Endothelial cell of umbilical vein (primary cell): Measurements from ENCODE around the gene KLRD1. TPM values are rescaled to one million over a fixed set of nuclear protein-coding genes. Genes with fewer than 3 reads are reported as not detected.

Source experiments
- BruUV-seq: library from RNA; stranded (reverse); fragments of 400-500 nt; replicated peaks from 2 replicates; lab custom pipeline; 2021; lab: Mats Ljungman, UMichigan
- CTCF ChIA-PET: fragments of 300-600, 350-600 bp; sonication (Branson Sonifier 250); formaldehyde crosslinking; loops from one replicate; lab custom pipeline; 2021; ENCODE audit warnings: antibody characterized with exemption, inconsistent platforms; lab: Charles Lee
- POLR2A ChIA-PET: fragments of 300-600, 350-600 bp; sonication (Branson Sonifier 250); formaldehyde crosslinking; loops from one replicate; lab custom pipeline; 2021; ENCODE audit warnings: antibody characterized with exemption, inconsistent platforms; lab: Charles Lee
- DNase-seq: peaks from one replicate; pipeline ENCODE4 v3.0.0-alpha.2; 2011; ENCODE audit warnings: low read depth, low spot score
- FAIRE-seq: peaks from 2 replicates; lab custom pipeline; 2011; peaks lifted over from hg19 to GRCh38; lab: Jason Lieb, UNC
- H2AFZ ChIP-seq: 2 replicates; pipeline ENCODE4 v1.6.0; 2012; ENCODE audit warnings: low read depth, low read length, control low read depth, inconsistent platforms
- H3K27ac ChIP-seq: 2 replicates; pipeline ENCODE4 v1.5.1; 2011; ENCODE audit warnings: low read depth, mild to moderate bottlenecking, control low read depth, low read length, moderate library complexity; ENCODE audit not compliant: insufficient read depth
- H3K27me3 ChIP-seq, 2 experiments: 2 replicates each; pipeline versions ENCODE4 v1.6.0 to v1.6.1; 2011; ENCODE audit warnings: low read length in 2 of 2, mixed read lengths in 1 of 2; ENCODE audit not compliant: control insufficient read depth in 2 of 2, insufficient read depth in 2 of 2
- H3K36me3 ChIP-seq, 2 experiments: 2 replicates in 1 of 2; 3 replicates in 1 of 2; pipeline ENCODE4 v1.5.1; 2011; ENCODE audit warnings: low read length in 2 of 2, mild to moderate bottlenecking in 1 of 2, moderate library complexity in 1 of 2; ENCODE audit not compliant: control insufficient read depth in 2 of 2, insufficient read depth in 2 of 2; ENCODE audit errors: extremely low read depth in 1 of 2
- H3K4me1 ChIP-seq: 3 replicates; pipeline ENCODE4 v1.5.1; 2011; ENCODE audit warnings: mild to moderate bottlenecking, low read length; ENCODE audit not compliant: control insufficient read depth, insufficient read depth; ENCODE audit errors: extremely low read depth
- H3K4me2 ChIP-seq: 2 replicates; pipeline ENCODE4 v1.6.1; 2011; ENCODE audit warnings: low read length, control low read depth, mixed read lengths; ENCODE audit not compliant: insufficient read depth
- H3K4me3 ChIP-seq, 3 experiments: fragments of 200-600 bp in 1 of 3; sonication (generic), shearing (Covaris generic) in 1 of 3; replicated peaks in 1 of 3; 2 replicates each; pipeline ENCODE4 v1.5.1; 2011 to 2016; ENCODE audit warnings: control low read depth in 3 of 3, low read length in 3 of 3, mild to moderate bottlenecking in 2 of 3, inconsistent platforms in 1 of 3, low read depth in 1 of 3, moderate library complexity in 1 of 3; ENCODE audit not compliant: insufficient read depth in 1 of 3
- H3K79me2 ChIP-seq: 2 replicates; pipeline ENCODE4 v1.6.0; 2012; ENCODE audit warnings: low read length, inconsistent platforms; ENCODE audit not compliant: control insufficient read depth, insufficient read depth
- H3K9ac ChIP-seq: replicated peaks from 2 replicates; pipeline ENCODE3; 2011; ENCODE audit warnings: low read length, control low read depth; ENCODE audit not compliant: insufficient read depth; ENCODE audit errors: extremely low read depth
- H3K9me1 ChIP-seq: replicated peaks from 3 replicates; pipeline ENCODE4 v1.6.0; 2011; ENCODE audit warnings: mild to moderate bottlenecking, low read length; ENCODE audit not compliant: control insufficient read depth, insufficient read depth; ENCODE audit errors: extremely low read depth
- H3K9me3 ChIP-seq: replicated peaks from 2 replicates; pipeline ENCODE4 v1.5.1; 2012; ENCODE audit warnings: low read length, inconsistent platforms; ENCODE audit not compliant: control insufficient read depth, insufficient read depth
- H4K20me1 ChIP-seq: replicated peaks from 2 replicates; pipeline ENCODE3; 2011; ENCODE audit warnings: mild to moderate bottlenecking, low read length; ENCODE audit not compliant: control insufficient read depth, insufficient read depth; ENCODE audit errors: extremely low read depth
- EZH2 ChIP-seq: IDR thresholded peaks from 2 replicates; pipeline ENCODE4 v1.6.1; 2012; ENCODE audit warnings: borderline replicate concordance, low read depth, mild to moderate bottlenecking, moderate library complexity, low read length, inconsistent platforms; ENCODE audit not compliant: severe bottlenecking
- FOS ChIP-seq: IDR thresholded peaks from 2 replicates; pipeline ENCODE4 v1.6.1; 2011; ENCODE audit warnings: mild to moderate bottlenecking, low read length, moderate library complexity, borderline replicate concordance; ENCODE audit not compliant: insufficient read depth
- GATA2 ChIP-seq: IDR thresholded peaks from 2 replicates; pipeline ENCODE4 v1.7.0; 2011; ENCODE audit warnings: low read depth, mild to moderate bottlenecking, moderate library complexity, mixed read lengths, low read length; ENCODE audit not compliant: insufficient read length, insufficient read depth
- JUN ChIP-seq: IDR thresholded peaks from 2 replicates; pipeline ENCODE4 v1.6.1; 2011; ENCODE audit warnings: borderline replicate concordance, low read depth; ENCODE audit not compliant: insufficient read length, insufficient read depth
- MAX ChIP-seq: IDR thresholded peaks from 2 replicates; pipeline ENCODE4 v1.6.1; 2011; ENCODE audit not compliant: insufficient read depth, insufficient read length
- MYC ChIP-seq: IDR thresholded peaks from one replicate; pipeline ENCODE4 v1.6.1; 2011; ENCODE audit warnings: mild to moderate bottlenecking, low read depth, low read length
- POLR2A ChIP-seq: IDR thresholded peaks from 2 replicates; pipeline ENCODE4 v1.6.1; 2012; ENCODE audit warnings: low read depth, mild to moderate bottlenecking, control low read depth, low read length
- POLR2AphosphoS5 ChIP-seq: IDR thresholded peaks from 2 replicates; pipeline ENCODE4 v1.6.1; 2012; ENCODE audit warnings: low read depth, mild to moderate bottlenecking, control low read depth, low read length, moderate library complexity; ENCODE audit not compliant: insufficient read depth
- dilution Hi-C: fragments of 300-500 bp; cut with MboI; formaldehyde crosslinking; loops from one replicate; pipeline ENCODE4 v1.15.0; 2019; ENCODE audit warnings: low sequenced_read_pairs; ENCODE audit not compliant: extremely low pct_ligation_motif_present
- intact Hi-C: fragments of 100-400 bp; cut with micrococcal nuclease; formaldehyde crosslinking; loops from one replicate; pipeline ENCODE4 v1.10.0; 2022
- polyA plus RNA-seq, 4 experiments: library from polyadenylated mRNA; depleted of rRNA in 3 of 4; stranded (reverse) in 3 of 4; unstranded in 1 of 4; fragments of >200 nt; gene quantifications; 2 replicates each; pipeline versions ENCODE4 v1.2.1 to v1.2.3, GENCODE V29; 2011 to 2012; ENCODE audit warnings: missing spikeins in 1 of 4
- total RNA-seq: library from RNA; stranded (reverse); gene quantifications from 2 replicates; pipeline ENCODE4 v1.2.3, GENCODE V29; 2021
- TF ChIP-seq, protein P1 (sequence below), 2 donors: IDR thresholded peaks; 1 replicate in 1 of 2; 2 replicates in 1 of 2; pipeline ENCODE4 v1.5.1; 2011; ENCODE audit warnings: low read length in 2 of 2, mild to moderate bottlenecking in 2 of 2, moderate library complexity in 2 of 2, control low read depth in 1 of 2, inconsistent platforms in 1 of 2, low read depth in 1 of 2; ENCODE audit not compliant: insufficient read depth in 1 of 2; ENCODE audit errors: extremely low read depth in 1 of 2

KLRD1 gene
- total and polyA plus RNA-seq, 2 donors (not counting 3 experiments of a cell fraction or from before 2014, with no cell fraction given): 0.13 to 0.15 TPM

DNA sequence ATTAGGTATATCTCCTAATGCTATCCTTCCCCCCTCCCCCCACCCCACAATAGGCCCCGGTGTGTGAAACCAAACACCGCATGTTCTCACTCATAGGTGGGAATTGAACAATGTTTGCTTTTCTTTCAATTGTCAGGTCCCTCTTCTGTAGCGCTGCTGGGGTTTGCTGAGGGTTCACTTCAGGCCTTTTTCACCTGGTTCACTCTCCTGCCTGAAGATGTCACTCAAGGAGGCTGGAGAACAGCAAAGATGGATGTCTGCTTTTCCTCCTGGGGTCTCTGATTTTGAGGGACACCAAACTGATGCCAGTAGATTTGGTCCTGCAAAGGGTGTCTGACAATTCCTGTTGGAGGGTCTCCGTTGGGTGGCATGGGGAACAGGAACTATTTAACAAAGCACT, 46.4 kb downstream of the KLRD1 start:
- no peak for FAIRE-seq
- DNase-seq: no peak
- no peaks in the 10 kb centered on the region for H3K27me3 ChIP-seq
- no peak overlapping the region for H3K4me3 ChIP-seq
- TF ChIP-seq FOS: no peak
- TF ChIP-seq, protein P1, sequence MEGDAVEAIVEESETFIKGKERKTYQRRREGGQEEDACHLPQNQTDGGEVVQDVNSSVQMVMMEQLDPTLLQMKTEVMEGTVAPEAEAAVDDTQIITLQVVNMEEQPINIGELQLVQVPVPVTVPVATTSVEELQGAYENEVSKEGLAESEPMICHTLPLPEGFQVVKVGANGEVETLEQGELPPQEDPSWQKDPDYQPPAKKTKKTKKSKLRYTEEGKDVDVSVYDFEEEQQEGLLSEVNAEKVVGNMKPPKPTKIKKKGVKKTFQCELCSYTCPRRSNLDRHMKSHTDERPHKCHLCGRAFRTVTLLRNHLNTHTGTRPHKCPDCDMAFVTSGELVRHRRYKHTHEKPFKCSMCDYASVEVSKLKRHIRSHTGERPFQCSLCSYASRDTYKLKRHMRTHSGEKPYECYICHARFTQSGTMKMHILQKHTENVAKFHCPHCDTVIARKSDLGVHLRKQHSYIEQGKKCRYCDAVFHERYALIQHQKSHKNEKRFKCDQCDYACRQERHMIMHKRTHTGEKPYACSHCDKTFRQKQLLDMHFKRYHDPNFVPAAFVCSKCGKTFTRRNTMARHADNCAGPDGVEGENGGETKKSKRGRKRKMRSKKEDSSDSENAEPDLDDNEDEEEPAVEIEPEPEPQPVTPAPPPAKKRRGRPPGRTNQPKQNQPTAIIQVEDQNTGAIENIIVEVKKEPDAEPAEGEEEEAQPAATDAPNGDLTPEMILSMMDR (IDR thresholded peaks at IDR 0.05; ENCODE audit: extremely low read depth in 1 of 2, insufficient read depth in 1 of 2, low read depth in 1 of 2, low read length in 2 of 2): no peak
- no peak for TF ChIP-seq MYC
- no peak for TF ChIP-seq MAX
- TF ChIP-seq POLR2AphosphoS5: no peak
- no peak for TF ChIP-seq GATA2
- no peak for TF ChIP-seq POLR2A
- TF ChIP-seq JUN: no peak
- TF ChIP-seq EZH2: no peak
- POLR2A ChIA-PET: no interaction called here
- H2AFZ ChIP-seq: no peak overlapping the region
- no TSS peak for BruUV-seq
- H3K9me1 ChIP-seq: no peaks in the 10 kb centered on the region
- intact Hi-C loops (no loop called here), dilution Hi-C loops (no loop called here)
- H3K4me2 ChIP-seq: no peak overlapping the region
- H3K9ac ChIP-seq: no peak overlapping the region
- H4K20me1 ChIP-seq: no peaks in the 10 kb centered on the region
- no peaks in the 10 kb centered on the region for H3K4me1 ChIP-seq
- no peak overlapping the region for H3K27ac ChIP-seq
- no peaks in the 10 kb centered on the region for H3K36me3 ChIP-seq
- CTCF ChIA-PET: no interaction called here
- H3K79me2 ChIP-seq: no peaks in the 10 kb centered on the region
- H3K9me3 ChIP-seq: no peaks in the 10 kb centered on the region
